Measurements from ENCODE around the gene MNT. TPM values are rescaled to one million over a fixed set of nuclear protein-coding genes. Genes with fewer than 3 reads are reported as not detected.
A peak's percentile ranks its signal among the peaks of the same experiment; 100 is the strongest.

The MNT gene
- polyA plus RNA-seq, 3 donors: 0.28 to 42.4 (median 1.3) TPM

- Mint-ChIP-seq H3K4me3 (no peak overlapping the region), H3K36me3 (peaks cover 38 to 58% of the 10 kb centered on the region in 2 donors), H3K4me1 (peaks cover 12% of the 10 kb centered on the region), H3K9me3 (no peaks in the 10 kb centered on the region), H3K27ac (peak overlapping the region in 3 of 7 donors; percentile 60 to 78 (median 78)), H3K27me3 (ENCODE audit: low read depth in 3 of 3) (peaks cover 0 to 4% (median 3%) of the 10 kb centered on the region in 3 donors)
- H3K4me1 ChIP-seq (ENCODE audit: control insufficient read depth in 1 of 2, insufficient read depth in 2 of 2, low read length in 2 of 2): peaks cover 0 to 12% of the 10 kb centered on the region in 2 donors
- no peaks in the 10 kb centered on the region for H4K20me1 ChIP-seq (ENCODE audit: insufficient read depth, low read length)
- H3K9ac ChIP-seq (ENCODE audit: insufficient read depth, low read length, poor library complexity, severe bottlenecking): no peak overlapping the region
- no peak overlapping the region for H3K27ac ChIP-seq (ENCODE audit: low read depth in 1 of 2, low read length in 2 of 2)
- peak; percentile 81 to 82 (median 82) for DNase-seq
- 0% methylated on average over 8 of the region's 19 CpGs for WGBS (ENCODE audit: insufficient coverage)
- peak; percentile 98 for TF ChIP-seq CTCF (IDR thresholded peaks at IDR 0.05)
- H2AFZ ChIP-seq (ENCODE audit: insufficient read depth, low read depth, low read length, poor library complexity, severe bottlenecking): no peak overlapping the region
- H3K27me3 ChIP-seq (ENCODE audit: control insufficient read depth in 2 of 2, insufficient read depth in 2 of 2, low read length in 2 of 2): no peaks in the 10 kb centered on the region
- H3K9me3 ChIP-seq (replicated peaks in 1 of 2; ENCODE audit: control insufficient read depth in 1 of 2, insufficient read depth in 1 of 2, low read length in 2 of 2): no peaks in the 10 kb centered on the region
- no peak overlapping the region for H3K4me3 ChIP-seq (replicated peaks in 1 of 3; ENCODE audit: low read depth in 2 of 3, low read length in 3 of 3)
- H3K79me2 ChIP-seq (ENCODE audit: insufficient read depth, low read length): no peaks in the 10 kb centered on the region
- H3K4me2 ChIP-seq (replicated peaks; ENCODE audit: extremely low read depth, low read length, poor library complexity, severe bottlenecking): no peak overlapping the region
- intact Hi-C loops (cut with micrococcal nuclease): loop anchor here (1.0 kb wide), 2 partner anchors 14 to 34 kb away; no protein-coding TSS in a partner anchor
- H3K36me3 ChIP-seq (replicated peaks in 1 of 2; ENCODE audit: control insufficient read depth in 1 of 2, insufficient read depth in 2 of 2, low read length in 2 of 2): peaks cover 29 to 53% of the 10 kb centered on the region in 2 donors
These were observed 15.3 kb upstream of the MNT start for GRCh38 chr17:2416010-2416734.

- Mint-ChIP-seq H3K9me3 (no peaks in the 10 kb centered on the region), H3K4me3 (no peak overlapping the region), H3K27ac (peak overlapping the region in 1 of 7 donors; percentile 32), H3K4me1 (peaks cover 12% of the 10 kb centered on the region), H3K27me3 (ENCODE audit: low read depth in 3 of 3) (peaks cover 0 to 3% (median 2%) of the 10 kb centered on the region in 3 donors), H3K36me3 (peaks cover 37 to 52% of the 10 kb centered on the region in 2 donors)
- intact Hi-C loops (cut with micrococcal nuclease): no loop called here
- H3K27ac ChIP-seq (ENCODE audit: low read depth in 1 of 2, low read length in 2 of 2): no peak overlapping the region
- H3K4me1 ChIP-seq (ENCODE audit: control insufficient read depth in 1 of 2, insufficient read depth in 2 of 2, low read length in 2 of 2): peaks cover 0 to 12% of the 10 kb centered on the region in 2 donors
- no peak overlapping the region for H3K4me2 ChIP-seq (replicated peaks; ENCODE audit: extremely low read depth, low read length, poor library complexity, severe bottlenecking)
- H3K4me3 ChIP-seq (replicated peaks in 1 of 3; ENCODE audit: low read depth in 2 of 3, low read length in 3 of 3): no peak overlapping the region
- H4K20me1 ChIP-seq (ENCODE audit: insufficient read depth, low read length): no peaks in the 10 kb centered on the region
- no peak for TF ChIP-seq CTCF (IDR thresholded peaks at IDR 0.05)
- no peaks in the 10 kb centered on the region for H3K79me2 ChIP-seq (ENCODE audit: insufficient read depth, low read length)
- no peaks in the 10 kb centered on the region for H3K27me3 ChIP-seq (ENCODE audit: control insufficient read depth in 2 of 2, insufficient read depth in 2 of 2, low read length in 2 of 2)
- no peak overlapping the region for H3K9ac ChIP-seq (ENCODE audit: insufficient read depth, low read length, poor library complexity, severe bottlenecking)
- H3K36me3 ChIP-seq (replicated peaks in 1 of 2; ENCODE audit: control insufficient read depth in 1 of 2, insufficient read depth in 2 of 2, low read length in 2 of 2): peaks cover 23 to 49% of the 10 kb centered on the region in 2 donors
- H3K9me3 ChIP-seq (replicated peaks in 1 of 2; ENCODE audit: control insufficient read depth in 1 of 2, insufficient read depth in 1 of 2, low read length in 2 of 2): no peaks in the 10 kb centered on the region
- DNase-seq: no peak
- no peak overlapping the region for H2AFZ ChIP-seq (ENCODE audit: insufficient read depth, low read depth, low read length, poor library complexity, severe bottlenecking)
- 95% methylated on average over 5 of the region's 9 CpGs for WGBS (ENCODE audit: insufficient coverage)
These were observed 14.2 kb upstream of the MNT start for GRCh38 chr17:2415081-2415480.

Data from CD14-positive monocyte (primary cell).